Measurements from ENCODE around the gene THSD4. TPM values are rescaled to one million over a fixed set of nuclear protein-coding genes. Genes with fewer than 3 reads are reported as not detected.
A peak's percentile ranks its signal among the peaks of the same experiment; 100 is the strongest.

Gene THSD4
- total RNA-seq, 1 experiment from 2014 or later = 36.3 TPM

DNA sequence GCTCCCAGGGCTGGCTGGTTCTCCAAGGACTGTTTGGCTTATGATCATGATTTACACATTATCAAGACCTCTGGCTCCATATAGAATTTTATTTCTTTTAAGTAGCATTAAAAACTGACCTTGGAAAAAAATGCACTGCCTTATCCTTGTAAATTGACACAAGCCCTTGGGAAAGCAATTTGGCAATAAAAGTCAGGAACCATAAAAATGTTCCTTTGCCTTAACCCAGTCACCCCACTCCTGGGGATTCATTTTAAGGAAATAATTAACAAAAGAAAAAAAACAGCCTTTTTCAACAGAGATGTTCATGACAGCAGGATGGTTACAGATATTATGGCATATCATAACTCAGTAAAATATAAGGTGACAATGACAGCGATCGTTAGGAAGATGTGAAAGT, 643.4 kb downstream of the THSD4 start:
- Mint-ChIP-seq H3K27ac (ENCODE audit: low read depth, unreplicated experiment) (no peak overlapping the region), H3K27me3 (ENCODE audit: insufficient read depth, unreplicated experiment) (no peaks in the 10 kb centered on the region), H3K4me3 (ENCODE audit: unreplicated experiment) (no peak overlapping the region), H3K9me3 (ENCODE audit: unreplicated experiment) (peaks cover 8% of the 10 kb centered on the region), H3K4me1 (ENCODE audit: insufficient read depth, unreplicated experiment) (peaks cover 8% of the 10 kb centered on the region), H3K36me3 (ENCODE audit: insufficient read depth, unreplicated experiment) (peaks cover 7% of the 10 kb centered on the region)
- BruUV-seq (replicated peaks) = no TSS peak
- DNase-seq (ENCODE audit: unreplicated experiment) = no peak
- TF ChIP-seq, protein P1, sequence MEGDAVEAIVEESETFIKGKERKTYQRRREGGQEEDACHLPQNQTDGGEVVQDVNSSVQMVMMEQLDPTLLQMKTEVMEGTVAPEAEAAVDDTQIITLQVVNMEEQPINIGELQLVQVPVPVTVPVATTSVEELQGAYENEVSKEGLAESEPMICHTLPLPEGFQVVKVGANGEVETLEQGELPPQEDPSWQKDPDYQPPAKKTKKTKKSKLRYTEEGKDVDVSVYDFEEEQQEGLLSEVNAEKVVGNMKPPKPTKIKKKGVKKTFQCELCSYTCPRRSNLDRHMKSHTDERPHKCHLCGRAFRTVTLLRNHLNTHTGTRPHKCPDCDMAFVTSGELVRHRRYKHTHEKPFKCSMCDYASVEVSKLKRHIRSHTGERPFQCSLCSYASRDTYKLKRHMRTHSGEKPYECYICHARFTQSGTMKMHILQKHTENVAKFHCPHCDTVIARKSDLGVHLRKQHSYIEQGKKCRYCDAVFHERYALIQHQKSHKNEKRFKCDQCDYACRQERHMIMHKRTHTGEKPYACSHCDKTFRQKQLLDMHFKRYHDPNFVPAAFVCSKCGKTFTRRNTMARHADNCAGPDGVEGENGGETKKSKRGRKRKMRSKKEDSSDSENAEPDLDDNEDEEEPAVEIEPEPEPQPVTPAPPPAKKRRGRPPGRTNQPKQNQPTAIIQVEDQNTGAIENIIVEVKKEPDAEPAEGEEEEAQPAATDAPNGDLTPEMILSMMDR (IDR thresholded peaks at IDR 0.05; ENCODE audit: unreplicated experiment) = no peak
- POLR2A ChIA-PET = no interaction called here
- intact Hi-C loops (cut with micrococcal nuclease) = no loop called here
- CTCF ChIA-PET = no interaction called here

DNA sequence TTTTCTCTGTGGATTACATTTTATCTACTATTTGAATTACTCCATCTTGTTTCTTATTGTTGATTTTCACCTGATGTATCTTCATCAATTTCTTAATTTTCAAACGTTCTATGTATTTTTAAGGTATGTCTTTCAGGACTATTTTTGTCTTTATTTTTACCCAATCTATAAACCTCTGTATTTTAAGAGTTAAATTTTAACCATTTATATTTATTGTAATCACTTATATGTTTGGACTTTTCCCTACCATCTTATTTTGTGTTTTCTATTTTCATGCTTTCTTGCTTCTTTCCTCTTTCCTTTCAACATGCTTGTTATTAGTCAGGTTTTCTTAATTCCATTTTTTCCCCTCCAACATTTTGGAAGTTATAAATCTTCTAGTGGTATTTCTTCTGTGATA, 645.6 kb downstream of the THSD4 start:
- peaks cover 8% of the 10 kb centered on the region for H3K9me3 Mint-ChIP-seq (ENCODE audit: unreplicated experiment)
- ChIA-PET CTCF (interaction anchor here (1.2 to 1.6 kb wide), 2 partner anchors 20 to 21 kb away, joined by 3 to 7 read pairs; no protein-coding TSS in a partner anchor), POLR2A (interaction anchor here (0.7 to 1.9 kb wide), 3 partner anchors 8 to 313 kb away, joined by 5 to 7 read pairs (median 7); no protein-coding TSS in a partner anchor)
- BruUV-seq (replicated peaks) = no TSS peak
- no peak for DNase-seq (ENCODE audit: unreplicated experiment)
- peaks cover 7% of the 10 kb centered on the region for H3K4me1 Mint-ChIP-seq (ENCODE audit: insufficient read depth, unreplicated experiment)
- no peaks in the 10 kb centered on the region for H3K27me3 Mint-ChIP-seq (ENCODE audit: insufficient read depth, unreplicated experiment)
- peaks cover 7% of the 10 kb centered on the region for H3K36me3 Mint-ChIP-seq (ENCODE audit: insufficient read depth, unreplicated experiment)
- H3K27ac Mint-ChIP-seq (ENCODE audit: low read depth, unreplicated experiment) = no peak overlapping the region
- TF ChIP-seq, protein P1 (IDR thresholded peaks at IDR 0.05; ENCODE audit: unreplicated experiment) = no peak
- intact Hi-C loops (cut with micrococcal nuclease) = no loop called here
- no peak overlapping the region for H3K4me3 Mint-ChIP-seq (ENCODE audit: unreplicated experiment)

DNA sequence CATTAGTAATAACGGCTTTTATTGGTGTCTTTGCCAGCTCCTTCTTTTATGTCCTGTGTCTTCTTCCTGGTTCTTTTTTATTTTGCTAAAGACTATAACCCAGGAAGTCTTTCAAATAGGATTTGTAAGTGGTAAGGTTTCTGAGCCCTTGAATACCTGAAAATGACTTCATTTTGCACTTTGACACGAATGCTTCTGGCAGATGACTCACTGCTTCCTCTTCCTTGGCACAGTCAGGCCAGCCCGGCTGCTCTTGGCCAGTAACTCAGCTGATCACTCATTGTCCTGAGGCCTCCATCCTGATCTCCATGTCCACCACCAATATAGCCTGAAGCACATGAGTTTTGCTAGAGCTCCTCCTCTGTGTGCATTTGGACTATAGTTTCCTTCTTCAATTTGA, 646.4 kb downstream of the THSD4 start:
- Mint-ChIP-seq H3K27me3 (ENCODE audit: insufficient read depth, unreplicated experiment) (no peaks in the 10 kb centered on the region), H3K4me3 (ENCODE audit: unreplicated experiment) (no peak overlapping the region), H3K4me1 (ENCODE audit: insufficient read depth, unreplicated experiment) (peaks cover 7% of the 10 kb centered on the region), H3K27ac (ENCODE audit: low read depth, unreplicated experiment) (no peak overlapping the region), H3K9me3 (ENCODE audit: unreplicated experiment) (peaks cover 8% of the 10 kb centered on the region), H3K36me3 (ENCODE audit: insufficient read depth, unreplicated experiment) (peaks cover 7% of the 10 kb centered on the region)
- POLR2A ChIA-PET = interaction anchor here (0.7 to 1.9 kb wide), 4 partner anchors 9 to 314 kb away, joined by 5 to 7 read pairs (median 6); no protein-coding TSS in a partner anchor
- CTCF ChIA-PET = interaction anchor here (0.7 to 1.6 kb wide), 5 partner anchors 8 to 395 kb away, joined by 3 to 7 read pairs (median 3); no protein-coding TSS in a partner anchor
- DNase-seq (ENCODE audit: unreplicated experiment) = peak; percentile 80
- TF ChIP-seq, protein P1 (IDR thresholded peaks at IDR 0.05; ENCODE audit: unreplicated experiment) = no peak
- intact Hi-C loops (cut with micrococcal nuclease) = no loop called here
- no TSS peak for BruUV-seq (replicated peaks)

DNA sequence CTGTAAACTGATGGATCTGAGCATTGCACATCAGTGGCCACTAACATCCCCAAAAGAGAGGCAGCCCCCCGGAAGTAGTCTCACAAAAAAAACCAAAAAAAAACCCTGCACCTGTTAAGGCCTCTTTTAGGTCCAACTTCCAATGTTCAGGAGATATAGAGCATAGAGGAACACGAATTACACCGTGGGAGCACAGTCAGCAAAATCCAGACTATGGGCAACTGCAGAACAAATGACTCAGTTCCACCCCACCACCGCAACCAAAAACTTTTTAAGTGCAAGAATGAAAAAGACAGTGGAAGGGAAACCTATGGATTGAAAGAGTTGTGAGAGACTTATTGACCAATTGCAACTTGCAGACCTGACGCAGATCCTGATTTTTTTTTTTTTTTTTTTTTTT, 652.9 kb downstream of the THSD4 start:
- no TSS peak for BruUV-seq (replicated peaks)
- ChIA-PET POLR2A (no interaction called here), CTCF (no interaction called here)
- Mint-ChIP-seq H3K36me3 (ENCODE audit: insufficient read depth, unreplicated experiment) (peaks cover 4% of the 10 kb centered on the region), H3K4me1 (ENCODE audit: insufficient read depth, unreplicated experiment) (no peaks in the 10 kb centered on the region), H3K9me3 (ENCODE audit: unreplicated experiment) (peaks cover 8% of the 10 kb centered on the region), H3K27ac (ENCODE audit: low read depth, unreplicated experiment) (no peak overlapping the region), H3K4me3 (ENCODE audit: unreplicated experiment) (no peak overlapping the region), H3K27me3 (ENCODE audit: insufficient read depth, unreplicated experiment) (no peaks in the 10 kb centered on the region)
- intact Hi-C loops (cut with micrococcal nuclease) = no loop called here
- TF ChIP-seq, protein P1 (IDR thresholded peaks at IDR 0.05; ENCODE audit: unreplicated experiment) = no peak
- no peak for DNase-seq (ENCODE audit: unreplicated experiment)

Data from MCF 10A (cell line).